ENCODE results near the gene IFT25.
"Not testable (repeated sequence)": the region's sequence is repeated elsewhere in the genome, so short reads cannot be mapped to it uniquely, and the experiment has no call there.

The IFT25 gene

GRCh38 chr1:53883600-53883999 lies 61.9 kb downstream of the IFT25 start:
- DNase-seq = not testable (repeated sequence)

GRCh38 chr1:53881853-53882252 lies 63.6 kb downstream of the IFT25 start:
- DNase-seq = not testable (repeated sequence)

DNA sequence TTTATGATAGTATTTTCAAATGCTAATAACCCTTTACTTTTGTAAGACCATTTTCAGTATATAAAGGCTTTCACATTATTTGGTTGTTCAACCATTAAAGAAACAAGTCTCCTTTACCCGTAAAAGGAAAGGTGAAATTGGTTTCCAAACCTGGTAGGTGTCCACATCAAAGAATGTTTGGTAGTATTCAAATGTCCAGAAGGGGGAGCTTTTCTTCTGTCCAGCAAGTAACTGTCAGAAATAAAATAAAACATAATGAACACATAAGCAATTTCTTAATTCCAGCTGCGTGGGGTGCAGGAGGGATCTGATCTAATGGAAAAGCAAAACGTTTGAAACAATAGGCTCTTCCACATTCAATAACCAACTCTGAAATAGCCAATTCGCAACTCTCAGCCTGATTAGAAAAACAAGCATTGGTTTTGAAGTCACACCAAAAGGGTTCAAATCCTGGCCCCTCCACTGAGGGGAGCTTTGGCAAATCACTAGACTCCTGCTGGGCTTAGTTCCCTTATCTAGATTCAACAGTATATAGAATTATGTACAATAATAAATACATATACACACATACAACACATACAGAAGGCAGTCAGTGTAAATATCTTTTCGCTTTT lies 66.9 kb downstream of the IFT25 start:
- no peak for DNase-seq

DNA sequence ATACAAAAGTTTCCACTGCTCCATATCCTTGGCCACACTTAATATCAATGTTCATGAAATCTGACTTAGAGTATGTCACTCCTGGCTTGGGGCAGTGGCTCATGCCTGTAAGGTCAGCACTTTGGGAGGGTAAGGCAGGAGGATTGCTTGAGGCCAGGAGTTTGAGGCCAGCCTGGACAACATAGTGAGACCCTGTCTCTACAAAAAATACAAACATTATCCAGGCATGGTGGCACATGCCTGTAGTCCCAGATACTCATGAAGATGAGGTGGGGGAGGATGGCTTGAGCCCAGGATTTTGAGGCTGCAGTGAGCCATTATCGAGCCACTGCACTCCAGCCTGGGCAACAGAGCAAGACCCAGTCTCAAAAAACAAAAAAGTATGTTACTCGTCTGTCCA lies 70.3 kb downstream of the IFT25 start:
- DNase-seq = not testable (repeated sequence)

GRCh38 chr1:53871773-53872484 lies 73.6 kb downstream of the IFT25 start:
- no peak for DNase-seq

Data from activated gamma-delta T cell (primary cell).